ENCODE results near the gene SYNGR2.
A peak's percentile ranks its signal among the peaks of the same experiment; 100 is the strongest.
"Not testable (repeated sequence)": the region's sequence is repeated elsewhere in the genome, so short reads cannot be mapped to it uniquely, and the experiment has no call there.

The SYNGR2 gene

DNA sequence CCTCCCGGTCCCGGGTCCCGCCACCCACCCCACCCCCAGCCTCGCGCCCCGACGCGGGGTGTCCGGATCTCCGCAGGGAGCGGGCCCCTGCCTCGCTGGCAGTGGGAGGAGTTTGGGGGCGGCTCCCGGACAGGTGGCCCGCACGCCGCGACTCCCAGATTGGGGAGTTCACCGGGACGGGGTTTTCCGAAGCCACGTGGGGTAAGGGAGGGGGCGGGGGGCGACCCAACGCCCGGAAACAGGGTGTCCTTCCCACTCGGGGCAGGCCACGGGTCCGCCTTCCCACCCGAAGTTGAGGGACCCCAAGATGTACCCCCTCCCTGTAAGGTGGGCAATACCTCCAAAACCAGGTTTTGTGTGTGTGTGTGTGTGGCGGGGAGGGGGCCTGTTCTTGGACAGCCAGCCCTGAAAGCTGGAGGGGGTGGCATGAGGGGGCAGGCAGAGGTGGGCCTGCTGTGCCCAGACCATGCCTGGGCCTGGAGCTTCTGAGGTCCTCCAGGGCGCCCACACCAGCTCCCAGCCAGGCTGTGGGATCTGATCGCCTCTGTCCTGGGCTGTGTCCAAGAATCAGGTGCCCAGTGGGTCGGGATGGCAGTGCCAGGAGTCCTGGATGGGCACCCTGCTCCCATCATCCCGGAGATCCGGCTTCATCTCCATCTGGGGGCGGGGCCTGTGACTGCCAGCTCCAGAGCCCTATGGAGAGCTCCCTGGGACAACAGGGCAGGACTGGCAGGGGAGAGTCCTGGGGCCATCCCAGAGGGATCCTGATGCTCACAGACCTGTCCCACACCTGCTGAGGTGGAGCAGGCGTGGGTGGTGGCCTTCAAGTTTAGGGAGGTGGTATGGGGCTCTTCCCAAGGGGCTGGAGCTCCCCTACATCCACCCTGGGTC, 767 bp downstream of the SYNGR2 start:
- H3K4me3 ChIP-seq (ENCODE audit: low read length) = peak overlapping the region; percentile 74
- TF ChIP-seq, protein P1, sequence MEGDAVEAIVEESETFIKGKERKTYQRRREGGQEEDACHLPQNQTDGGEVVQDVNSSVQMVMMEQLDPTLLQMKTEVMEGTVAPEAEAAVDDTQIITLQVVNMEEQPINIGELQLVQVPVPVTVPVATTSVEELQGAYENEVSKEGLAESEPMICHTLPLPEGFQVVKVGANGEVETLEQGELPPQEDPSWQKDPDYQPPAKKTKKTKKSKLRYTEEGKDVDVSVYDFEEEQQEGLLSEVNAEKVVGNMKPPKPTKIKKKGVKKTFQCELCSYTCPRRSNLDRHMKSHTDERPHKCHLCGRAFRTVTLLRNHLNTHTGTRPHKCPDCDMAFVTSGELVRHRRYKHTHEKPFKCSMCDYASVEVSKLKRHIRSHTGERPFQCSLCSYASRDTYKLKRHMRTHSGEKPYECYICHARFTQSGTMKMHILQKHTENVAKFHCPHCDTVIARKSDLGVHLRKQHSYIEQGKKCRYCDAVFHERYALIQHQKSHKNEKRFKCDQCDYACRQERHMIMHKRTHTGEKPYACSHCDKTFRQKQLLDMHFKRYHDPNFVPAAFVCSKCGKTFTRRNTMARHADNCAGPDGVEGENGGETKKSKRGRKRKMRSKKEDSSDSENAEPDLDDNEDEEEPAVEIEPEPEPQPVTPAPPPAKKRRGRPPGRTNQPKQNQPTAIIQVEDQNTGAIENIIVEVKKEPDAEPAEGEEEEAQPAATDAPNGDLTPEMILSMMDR (conservative IDR thresholded peaks at IDR 0.05; ENCODE audit: low read depth, low read length) = no peak
- no peak for DNase-seq (ENCODE audit: low read depth)

DNA sequence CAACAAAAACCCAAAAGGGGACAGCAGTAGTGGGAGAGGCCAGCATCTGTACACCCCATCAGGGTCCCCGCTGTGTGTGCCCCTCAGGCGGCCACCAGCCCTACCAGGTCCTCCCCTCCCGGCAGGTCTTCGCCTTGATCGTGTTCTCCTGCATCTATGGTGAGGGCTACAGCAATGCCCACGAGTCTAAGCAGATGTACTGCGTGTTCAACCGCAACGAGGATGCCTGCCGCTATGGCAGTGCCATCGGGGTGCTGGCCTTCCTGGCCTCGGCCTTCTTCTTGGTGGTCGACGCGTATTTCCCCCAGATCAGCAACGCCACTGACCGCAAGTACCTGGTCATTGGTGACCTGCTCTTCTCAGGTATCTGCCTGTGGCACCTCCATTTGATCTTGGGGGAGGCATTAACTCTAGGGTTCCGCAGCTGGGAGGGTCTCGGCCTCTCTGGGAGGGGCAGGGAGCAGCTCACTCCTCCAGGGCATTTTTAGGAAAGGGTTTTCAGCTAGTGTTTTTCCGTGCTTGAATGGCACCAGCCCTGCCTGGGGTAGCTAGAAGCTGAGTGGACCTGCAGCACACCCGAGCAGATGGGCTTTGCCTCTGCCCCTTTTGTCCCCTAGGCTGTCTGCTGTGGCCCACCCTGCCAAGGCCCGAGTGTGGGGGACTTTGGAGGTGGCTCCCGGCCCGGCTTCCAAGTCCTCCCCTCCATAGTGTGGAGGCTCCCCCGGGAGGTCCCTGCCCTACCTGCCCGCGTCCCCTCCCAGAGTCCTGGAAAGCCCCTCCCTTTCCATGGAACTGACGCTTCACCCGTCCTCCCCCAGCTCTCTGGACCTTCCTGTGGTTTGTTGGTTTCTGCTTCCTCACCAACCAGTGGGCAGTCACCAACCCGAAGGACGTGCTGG, 2.6 kb downstream of the SYNGR2 start:
- TF ChIP-seq, protein P1 (conservative IDR thresholded peaks at IDR 0.05; ENCODE audit: low read depth, low read length) = no peak
- DNase-seq (ENCODE audit: low read depth) = no peak
- no peak overlapping the region for H3K4me3 ChIP-seq (ENCODE audit: low read length)

DNA sequence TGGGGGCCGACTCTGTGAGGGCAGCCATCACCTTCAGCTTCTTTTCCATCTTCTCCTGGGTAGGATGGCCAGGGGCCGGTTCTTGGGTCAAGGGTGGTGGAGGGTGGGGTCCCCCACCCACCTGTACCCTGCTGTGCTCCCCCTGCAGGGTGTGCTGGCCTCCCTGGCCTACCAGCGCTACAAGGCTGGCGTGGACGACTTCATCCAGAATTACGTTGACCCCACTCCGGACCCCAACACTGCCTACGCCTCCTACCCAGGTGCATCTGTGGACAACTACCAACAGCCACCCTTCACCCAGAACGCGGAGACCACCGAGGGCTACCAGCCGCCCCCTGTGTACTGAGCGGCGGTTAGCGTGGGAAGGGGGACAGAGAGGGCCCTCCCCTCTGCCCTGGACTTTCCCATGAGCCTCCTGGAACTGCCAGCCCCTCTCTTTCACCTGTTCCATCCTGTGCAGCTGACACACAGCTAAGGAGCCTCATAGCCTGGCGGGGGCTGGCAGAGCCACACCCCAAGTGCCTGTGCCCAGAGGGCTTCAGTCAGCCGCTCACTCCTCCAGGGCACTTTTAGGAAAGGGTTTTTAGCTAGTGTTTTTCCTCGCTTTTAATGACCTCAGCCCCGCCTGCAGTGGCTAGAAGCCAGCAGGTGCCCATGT, 3.3 kb downstream of the SYNGR2 start:
- not testable (repeated sequence) for DNase-seq (ENCODE audit: low read depth); H3K4me3 ChIP-seq (ENCODE audit: low read length)

DNA sequence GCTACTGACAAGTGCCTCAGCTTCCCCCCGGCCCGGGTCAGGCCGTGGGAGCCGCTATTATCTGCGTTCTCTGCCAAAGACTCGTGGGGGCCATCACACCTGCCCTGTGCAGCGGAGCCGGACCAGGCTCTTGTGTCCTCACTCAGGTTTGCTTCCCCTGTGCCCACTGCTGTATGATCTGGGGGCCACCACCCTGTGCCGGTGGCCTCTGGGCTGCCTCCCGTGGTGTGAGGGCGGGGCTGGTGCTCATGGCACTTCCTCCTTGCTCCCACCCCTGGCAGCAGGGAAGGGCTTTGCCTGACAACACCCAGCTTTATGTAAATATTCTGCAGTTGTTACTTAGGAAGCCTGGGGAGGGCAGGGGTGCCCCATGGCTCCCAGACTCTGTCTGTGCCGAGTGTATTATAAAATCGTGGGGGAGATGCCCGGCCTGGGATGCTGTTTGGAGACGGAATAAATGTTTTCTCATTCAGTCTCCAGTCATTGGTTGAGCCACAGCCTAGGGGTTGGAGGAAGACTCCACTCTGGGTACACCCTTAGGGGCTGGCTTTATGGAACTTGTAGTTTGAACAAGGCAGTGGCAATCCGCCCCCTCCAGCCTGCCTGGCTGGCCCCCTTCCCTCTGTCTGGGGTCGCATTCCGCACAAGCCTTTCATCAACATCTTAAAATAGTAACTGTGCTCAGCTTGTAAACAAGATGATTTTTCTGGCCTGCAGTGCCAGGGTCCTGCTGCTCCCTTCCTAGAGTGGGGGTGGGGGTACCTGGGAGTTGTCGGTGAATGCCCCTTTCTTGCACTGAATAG, 4.1 kb downstream of the SYNGR2 start:
- no peak overlapping the region for H3K4me3 ChIP-seq (ENCODE audit: low read length)
- TF ChIP-seq, protein P1 (conservative IDR thresholded peaks at IDR 0.05; ENCODE audit: low read depth, low read length) = no peak
- no peak for DNase-seq (ENCODE audit: low read depth)

- H3K4me3 ChIP-seq (ENCODE audit: low read length) = no peak overlapping the region
- TF ChIP-seq, protein P1 (conservative IDR thresholded peaks at IDR 0.05; ENCODE audit: low read depth, low read length) = no peak
- DNase-seq (ENCODE audit: low read depth) = no peak
Measured at GRCh38 chr17:78173097-78173715, 4.8 kb downstream of the SYNGR2 start.

DNA sequence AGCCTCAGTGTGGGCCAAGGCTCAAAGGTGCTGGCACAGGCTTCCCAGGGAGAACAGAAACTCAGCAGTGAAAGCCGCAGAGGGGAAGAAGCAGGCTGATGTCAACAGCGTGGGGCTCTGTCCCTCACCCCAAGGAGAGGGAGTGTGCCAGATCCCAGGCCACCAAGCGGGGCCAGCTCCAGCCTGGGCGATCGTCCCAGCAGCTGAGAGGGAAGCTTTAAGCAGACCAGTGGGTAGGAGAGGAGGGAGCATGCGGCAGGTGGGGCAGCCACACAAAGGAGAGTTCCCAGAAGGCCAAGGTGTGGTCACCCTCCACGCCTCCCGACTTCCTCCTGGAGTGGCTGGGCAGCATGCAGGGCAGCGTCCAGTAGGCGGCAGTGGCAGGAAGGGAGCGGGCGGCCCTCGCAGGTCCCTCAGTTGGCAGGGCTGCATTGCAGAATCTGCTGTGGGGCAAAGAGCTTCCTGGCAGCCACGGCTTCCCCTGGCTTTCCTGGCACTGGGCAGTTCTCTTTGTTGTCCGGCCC, 6.0 kb downstream of the SYNGR2 start:
- TF ChIP-seq, protein P1 (conservative IDR thresholded peaks at IDR 0.05; ENCODE audit: low read depth, low read length) = no peak
- no peak for DNase-seq (ENCODE audit: low read depth)

More for the DNA sequence above, 6.0 kb downstream of the SYNGR2 start:
- H3K4me3 ChIP-seq (ENCODE audit: low read length) = no peak overlapping the region
